GM06990 (cell line): ENCODE data around the gene PRKRIP1.

Experiments
- DNase-seq: peaks from one replicate; pipeline ENCODE4 v3.0.0-alpha.2; 2011; ENCODE audit not compliant: insufficient read length; ENCODE audit errors: extremely low read depth
- H3K27me3 ChIP-seq: replicated peaks from 2 replicates; pipeline ENCODE4 v1.6.0; 2011; ENCODE audit warnings: low read length; ENCODE audit not compliant: control insufficient read depth, insufficient read depth
- H3K36me3 ChIP-seq: 2 replicates; pipeline ENCODE4 v1.5.1; 2011; ENCODE audit warnings: low read length; ENCODE audit not compliant: control insufficient read depth, insufficient read depth
- H3K4me3 ChIP-seq: replicated peaks from 2 replicates; pipeline ENCODE4 v1.5.1; 2011; ENCODE audit warnings: low read depth, mild to moderate bottlenecking, control low read depth, low read length
- TF ChIP-seq, protein P1 (sequence below): IDR thresholded peaks from 2 replicates; pipeline ENCODE4 v1.5.1; 2011; ENCODE audit warnings: low read length, control low read depth, mild to moderate bottlenecking, inconsistent platforms; ENCODE audit not compliant: insufficient read depth, poor library complexity, severe bottlenecking

The PRKRIP1 gene

DNA sequence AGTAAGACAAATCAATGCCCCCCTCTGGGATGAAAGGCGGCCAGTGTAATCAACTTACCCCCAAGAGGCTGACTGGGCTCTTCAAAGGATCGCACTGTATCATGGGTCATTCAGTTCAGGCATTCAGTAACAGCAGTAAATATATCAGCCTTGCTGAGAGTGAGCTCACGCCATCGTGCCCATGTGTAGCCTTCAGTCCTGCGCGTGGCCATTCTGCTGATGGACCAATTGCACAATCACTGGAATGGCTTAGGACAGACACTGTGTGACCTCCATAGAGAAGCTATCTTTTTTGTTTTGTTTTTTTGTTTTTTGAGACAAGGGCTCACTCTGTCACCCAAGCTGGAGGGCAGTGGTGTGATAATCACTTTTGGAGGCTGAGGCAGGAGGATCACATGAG, 9.1 kb upstream of the PRKRIP1 start:
- Histone ChIP-seq H3K36me3 (peaks cover 2% of the 10 kb centered on the region), H3K27me3 (no peaks in the 10 kb centered on the region), H3K4me3 (no peak overlapping the region)
- TF ChIP-seq, protein P1, sequence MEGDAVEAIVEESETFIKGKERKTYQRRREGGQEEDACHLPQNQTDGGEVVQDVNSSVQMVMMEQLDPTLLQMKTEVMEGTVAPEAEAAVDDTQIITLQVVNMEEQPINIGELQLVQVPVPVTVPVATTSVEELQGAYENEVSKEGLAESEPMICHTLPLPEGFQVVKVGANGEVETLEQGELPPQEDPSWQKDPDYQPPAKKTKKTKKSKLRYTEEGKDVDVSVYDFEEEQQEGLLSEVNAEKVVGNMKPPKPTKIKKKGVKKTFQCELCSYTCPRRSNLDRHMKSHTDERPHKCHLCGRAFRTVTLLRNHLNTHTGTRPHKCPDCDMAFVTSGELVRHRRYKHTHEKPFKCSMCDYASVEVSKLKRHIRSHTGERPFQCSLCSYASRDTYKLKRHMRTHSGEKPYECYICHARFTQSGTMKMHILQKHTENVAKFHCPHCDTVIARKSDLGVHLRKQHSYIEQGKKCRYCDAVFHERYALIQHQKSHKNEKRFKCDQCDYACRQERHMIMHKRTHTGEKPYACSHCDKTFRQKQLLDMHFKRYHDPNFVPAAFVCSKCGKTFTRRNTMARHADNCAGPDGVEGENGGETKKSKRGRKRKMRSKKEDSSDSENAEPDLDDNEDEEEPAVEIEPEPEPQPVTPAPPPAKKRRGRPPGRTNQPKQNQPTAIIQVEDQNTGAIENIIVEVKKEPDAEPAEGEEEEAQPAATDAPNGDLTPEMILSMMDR, result no peak
- no peak for DNase-seq

DNA sequence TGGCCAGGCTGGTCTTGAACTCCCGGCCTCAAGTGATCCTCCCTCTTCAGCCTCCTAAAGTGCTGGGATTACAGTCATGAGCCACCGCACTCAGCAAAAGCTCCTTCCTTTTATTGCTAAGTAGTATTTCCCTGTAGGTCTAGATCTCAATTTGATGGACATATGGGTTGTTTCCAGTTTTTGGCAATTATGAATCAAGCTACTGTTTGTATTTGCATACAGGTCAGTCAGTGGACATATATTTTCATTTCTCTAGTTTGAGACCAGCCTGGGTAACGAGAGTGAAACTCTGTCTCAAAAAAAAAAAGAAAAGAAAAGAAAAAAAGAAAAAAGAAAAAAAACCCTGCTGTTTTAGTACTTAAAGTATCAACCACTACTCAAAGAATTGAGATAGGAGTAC, 6.4 kb upstream of the PRKRIP1 start:
- TF ChIP-seq, protein P1, result no peak
- Histone ChIP-seq H3K36me3 (peaks cover 5% of the 10 kb centered on the region), H3K27me3 (no peaks in the 10 kb centered on the region), H3K4me3 (no peak overlapping the region)
- no peak for DNase-seq

DNA sequence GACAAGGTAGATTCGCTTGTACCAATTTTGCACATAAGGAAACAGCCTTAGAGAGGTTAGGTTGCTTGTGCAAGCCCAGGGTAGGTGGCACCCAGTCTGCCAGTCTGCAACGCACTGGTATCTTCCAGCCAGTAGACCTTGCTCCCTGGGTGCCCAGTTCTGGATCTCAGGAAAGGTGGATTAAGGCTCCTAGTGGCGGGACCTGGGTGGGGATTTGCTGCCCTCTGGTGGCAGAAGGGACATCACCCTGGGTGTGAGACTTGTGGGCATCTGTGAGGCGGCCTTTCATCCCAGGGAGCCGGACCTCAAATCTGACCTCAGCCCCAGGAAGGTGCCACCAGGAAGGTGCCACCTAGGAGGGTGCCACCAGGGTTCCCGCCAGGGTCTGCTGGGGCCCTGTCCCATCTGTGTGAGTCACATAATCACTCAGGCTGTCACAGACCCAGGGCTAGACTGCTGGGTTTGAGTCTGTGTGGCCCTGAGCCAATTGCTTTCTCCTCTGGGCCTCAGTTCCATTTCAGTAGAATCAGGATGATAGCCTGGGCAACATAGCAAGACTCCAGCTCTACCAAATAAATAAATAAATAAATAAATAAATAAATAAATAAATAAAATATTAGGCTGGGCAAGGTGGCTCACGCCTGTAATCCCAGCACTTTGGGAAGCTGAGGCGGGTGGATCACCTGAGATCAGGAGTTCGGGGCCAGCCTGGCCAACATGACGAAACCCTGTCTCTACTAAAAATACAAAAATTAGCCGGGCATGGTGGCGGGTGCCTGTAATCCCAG, 5.3 kb upstream of the PRKRIP1 start:
- DNase-seq, result peak; percentile 64
- peaks cover 5% of the 10 kb centered on the region for H3K36me3 ChIP-seq
- TF ChIP-seq, protein P1, result peak; percentile 90
- H3K4me3 ChIP-seq, result no peak overlapping the region
- H3K27me3 ChIP-seq, result no peaks in the 10 kb centered on the region

DNA sequence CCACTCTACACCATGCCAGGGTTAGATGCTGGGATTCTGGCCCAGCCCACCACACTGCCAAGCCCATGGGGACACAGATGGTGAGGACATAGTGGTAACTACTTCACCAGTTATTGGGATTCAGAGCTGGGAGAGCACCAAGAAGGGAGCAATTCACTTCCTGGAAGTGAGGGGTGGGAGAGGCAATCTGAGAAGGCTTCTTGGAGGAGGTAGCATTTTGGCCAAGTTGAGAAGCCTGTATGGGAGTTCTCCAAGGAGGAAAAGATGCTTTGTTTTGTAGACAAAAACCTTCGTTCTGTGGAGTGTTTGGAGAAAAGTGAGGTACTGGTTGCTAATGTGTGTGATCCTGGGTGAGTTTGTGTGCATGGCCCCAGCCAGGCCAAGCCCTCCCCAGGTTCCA, 3.8 kb upstream of the PRKRIP1 start:
- DNase-seq, result no peak
- peaks cover 5% of the 10 kb centered on the region for H3K36me3 ChIP-seq
- H3K27me3 ChIP-seq, result no peaks in the 10 kb centered on the region
- H3K4me3 ChIP-seq, result no peak overlapping the region
- TF ChIP-seq, protein P1, result no peak

DNA sequence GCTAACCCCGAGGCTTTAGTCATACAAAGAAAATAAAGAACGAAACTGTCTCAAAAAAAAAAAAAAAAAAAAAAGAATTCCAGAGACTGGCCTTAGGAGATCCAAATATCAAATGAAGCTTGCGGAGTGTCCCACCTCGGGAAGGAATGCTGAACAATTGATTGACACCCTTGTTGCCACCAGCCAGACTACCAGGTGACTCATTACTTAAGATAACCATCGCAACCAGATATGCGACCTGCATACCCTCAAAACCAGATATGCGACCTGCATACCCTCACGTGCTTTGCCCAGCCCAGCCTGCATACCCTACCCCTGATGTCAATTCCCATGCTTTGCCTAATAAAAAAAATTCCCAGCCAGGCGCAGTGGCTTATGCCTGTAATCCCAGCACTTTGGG, 2.7 kb upstream of the PRKRIP1 start:
- H3K27me3 ChIP-seq, result no peaks in the 10 kb centered on the region
- DNase-seq, result no peak
- no peak overlapping the region for H3K4me3 ChIP-seq
- TF ChIP-seq, protein P1, result no peak
- peaks cover 3% of the 10 kb centered on the region for H3K36me3 ChIP-seq

DNA sequence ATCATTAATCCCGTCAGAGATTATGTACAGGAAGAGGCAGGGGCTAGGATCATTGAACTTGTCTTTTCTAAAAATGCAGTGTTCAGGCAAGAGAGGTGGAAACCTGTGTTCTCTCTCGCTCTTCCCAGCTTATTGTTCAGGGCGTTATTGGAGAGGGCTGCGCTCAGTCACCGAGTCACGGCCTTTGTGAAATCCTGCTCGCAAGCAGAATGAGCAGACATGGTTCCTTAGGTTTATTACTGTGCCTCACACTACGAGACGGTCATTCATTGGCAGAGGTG, 631 bp upstream of the PRKRIP1 start:
- Histone ChIP-seq H3K36me3 (peaks cover 6% of the 10 kb centered on the region), H3K27me3 (no peaks in the 10 kb centered on the region), H3K4me3 (peak overlapping the region; percentile 49)
- TF ChIP-seq, protein P1, result no peak
- no peak for DNase-seq
